Colonic mucosa (tissue), 4 donors: ENCODE measurements around the gene PISD. TPM values are rescaled to one million over a fixed set of nuclear protein-coding genes. Genes with fewer than 3 reads are reported as not detected.

Source experiments
- DNase-seq: peaks from one replicate; pipeline ENCODE4 v3.0.0-alpha.2; 2020
- H3K27ac ChIP-seq: fragments of 200-600 bp; one replicate; pipeline ENCODE4 v1.8.0; 2021
- H3K27me3 ChIP-seq: fragments of 200-600 bp; one replicate; pipeline ENCODE4 v1.8.0; 2021
- H3K36me3 ChIP-seq: fragments of 200-600 bp; one replicate; pipeline ENCODE4 v1.8.0; 2021
- H3K4me1 ChIP-seq: fragments of 200-600 bp; one replicate; pipeline ENCODE4 v1.8.0; 2021; ENCODE audit warnings: mild to moderate bottlenecking
- H3K4me3 ChIP-seq: fragments of 200-600 bp; one replicate; pipeline ENCODE4 v1.8.0; 2021
- H3K9ac ChIP-seq, 2 donors: one replicate each; pipeline ENCODE4 v1.7.0; 2013; ENCODE audit warnings: control low read depth in 2 of 2, low read depth in 2 of 2, low read length in 2 of 2
- H3K9me3 ChIP-seq: fragments of 200-600 bp; one replicate; pipeline ENCODE4 v1.8.0; 2021
- intact Hi-C: fragments of 100-400 bp; cut with DNase I; formaldehyde crosslinking; loops from one replicate; pipeline ENCODE4 v1.14.1; 2022
- microRNA-seq: library from miRNA; unstranded; fragments of <30 nt; microRNA quantifications from one replicate; pipeline ENCODE4, GENCODE V29; 2019
- total RNA-seq, 2 donors: library from RNA; stranded (reverse); fragmentation: NEBNext Ultra II Directional in 1 of 2; extraction: Animal tissue kit (Norgen Biotek cat#: 25700) in 1 of 2; gene quantifications; one replicate each; pipeline ENCODE4 v1.2.1, GENCODE V29; 2021
- TF ChIP-seq, protein P1 (sequence below): fragments of 200-600 bp; IDR thresholded peaks from one replicate; pipeline ENCODE4 v1.8.0; 2022; ENCODE audit warnings: antibody characterized with exemption, mild to moderate bottlenecking
- donor health status: healthy.
- donor health status: DM: no; HTN: no; CAD: no.
- donor health status: DM: no; HTN: no; CAD: no.

The PISD gene
- total RNA-seq, 2 donors from 2014 or later = 30.8 to 48.1 TPM

DNA sequence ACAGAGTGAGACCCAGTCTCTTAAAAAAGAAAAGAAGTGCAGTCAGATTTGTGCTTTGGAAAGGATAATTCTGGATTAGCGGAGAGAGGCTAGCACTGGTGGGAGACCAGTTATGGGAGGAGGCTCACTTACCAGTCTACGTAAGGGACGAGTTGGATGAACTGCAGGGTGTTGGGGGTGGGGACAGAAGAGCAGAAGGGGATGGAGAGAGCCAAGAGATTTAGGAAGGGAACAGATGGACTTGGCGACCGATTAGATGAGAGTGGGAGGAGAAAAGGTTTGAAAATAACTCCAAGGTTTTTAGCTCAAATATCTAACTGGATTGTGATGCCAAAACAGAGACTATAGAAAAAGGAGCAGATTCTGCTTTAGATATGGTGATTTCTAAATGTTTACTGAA is 84.3 kb downstream of the PISD start:
- H3K27ac ChIP-seq = no peak overlapping the region
- H3K4me3 ChIP-seq = no peak overlapping the region
- H3K27me3 ChIP-seq = no peaks in the 10 kb centered on the region
- TF ChIP-seq, protein P1, sequence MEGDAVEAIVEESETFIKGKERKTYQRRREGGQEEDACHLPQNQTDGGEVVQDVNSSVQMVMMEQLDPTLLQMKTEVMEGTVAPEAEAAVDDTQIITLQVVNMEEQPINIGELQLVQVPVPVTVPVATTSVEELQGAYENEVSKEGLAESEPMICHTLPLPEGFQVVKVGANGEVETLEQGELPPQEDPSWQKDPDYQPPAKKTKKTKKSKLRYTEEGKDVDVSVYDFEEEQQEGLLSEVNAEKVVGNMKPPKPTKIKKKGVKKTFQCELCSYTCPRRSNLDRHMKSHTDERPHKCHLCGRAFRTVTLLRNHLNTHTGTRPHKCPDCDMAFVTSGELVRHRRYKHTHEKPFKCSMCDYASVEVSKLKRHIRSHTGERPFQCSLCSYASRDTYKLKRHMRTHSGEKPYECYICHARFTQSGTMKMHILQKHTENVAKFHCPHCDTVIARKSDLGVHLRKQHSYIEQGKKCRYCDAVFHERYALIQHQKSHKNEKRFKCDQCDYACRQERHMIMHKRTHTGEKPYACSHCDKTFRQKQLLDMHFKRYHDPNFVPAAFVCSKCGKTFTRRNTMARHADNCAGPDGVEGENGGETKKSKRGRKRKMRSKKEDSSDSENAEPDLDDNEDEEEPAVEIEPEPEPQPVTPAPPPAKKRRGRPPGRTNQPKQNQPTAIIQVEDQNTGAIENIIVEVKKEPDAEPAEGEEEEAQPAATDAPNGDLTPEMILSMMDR = no peak
- peaks cover 3% of the 10 kb centered on the region for H3K36me3 ChIP-seq
- no peak overlapping the region for H3K9ac ChIP-seq
- no peaks in the 10 kb centered on the region for H3K9me3 ChIP-seq
- intact Hi-C loops = no loop called here
- H3K4me1 ChIP-seq = no peaks in the 10 kb centered on the region
- DNase-seq = no peak

DNA sequence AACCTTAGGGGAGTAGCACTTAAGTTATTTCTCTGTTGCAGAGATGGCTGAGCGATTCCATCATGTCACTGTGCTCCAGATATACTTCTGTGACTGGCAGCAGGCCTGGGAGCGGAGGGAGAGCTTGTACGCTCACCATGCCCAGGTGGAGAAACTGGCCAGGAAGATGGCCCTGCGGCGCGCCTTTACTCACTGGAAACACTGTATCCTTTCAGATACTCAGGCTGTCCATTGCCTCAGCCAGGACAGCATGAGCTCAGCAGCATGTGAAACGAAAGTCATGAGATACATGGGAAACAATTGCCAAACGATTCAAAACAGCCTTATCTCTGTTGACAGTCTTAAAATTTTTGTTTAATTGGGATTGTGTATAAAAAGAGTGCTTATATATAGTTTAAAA is 86.8 kb downstream of the PISD start:
- H3K4me1 ChIP-seq = no peaks in the 10 kb centered on the region
- no peak for DNase-seq
- no peaks in the 10 kb centered on the region for H3K27me3 ChIP-seq
- H3K27ac ChIP-seq = no peak overlapping the region
- H3K9me3 ChIP-seq = no peaks in the 10 kb centered on the region
- no peak overlapping the region for H3K4me3 ChIP-seq
- peaks cover 3% of the 10 kb centered on the region for H3K36me3 ChIP-seq
- intact Hi-C loops = no loop called here
- H3K9ac ChIP-seq = no peak overlapping the region
- TF ChIP-seq, protein P1 = no peak

DNA sequence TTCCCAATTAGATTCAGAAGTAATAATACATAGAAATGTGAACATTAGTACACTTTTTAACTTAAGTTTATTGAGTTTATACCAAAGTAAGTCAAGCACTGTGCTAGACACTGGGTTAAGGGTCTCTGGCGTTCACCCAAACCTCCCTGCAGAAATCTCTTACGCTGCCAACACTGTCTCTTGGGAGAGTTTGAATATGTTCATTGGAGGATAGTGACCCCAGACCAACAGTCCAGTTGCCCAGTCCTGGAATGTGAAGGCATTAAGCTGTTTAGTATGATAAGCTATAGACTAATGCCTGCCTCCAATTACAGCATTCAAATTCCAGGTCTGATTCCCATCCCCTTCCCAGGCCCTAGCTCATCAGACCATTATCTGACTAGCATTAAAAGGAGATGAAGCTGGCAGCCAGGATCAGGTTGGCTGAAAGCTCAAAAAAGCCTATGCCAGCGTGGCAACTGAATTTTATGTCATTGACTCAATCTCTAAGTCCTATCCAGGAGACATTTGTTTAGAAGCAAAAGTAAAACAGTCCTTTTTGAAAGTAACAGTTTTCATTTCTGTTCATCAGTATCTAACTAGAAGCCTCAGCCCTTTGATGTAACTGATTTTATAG is 87.9 kb downstream of the PISD start:
- Histone ChIP-seq H3K27ac (no peak overlapping the region), H3K27me3 (no peaks in the 10 kb centered on the region), H3K36me3 (peaks cover 3% of the 10 kb centered on the region), H3K4me1 (no peaks in the 10 kb centered on the region), H3K9ac (no peak overlapping the region), H3K9me3 (no peaks in the 10 kb centered on the region), H3K4me3 (no peak overlapping the region)
- intact Hi-C loops = no loop called here
- TF ChIP-seq, protein P1 = no peak
- no peak for DNase-seq

DNA sequence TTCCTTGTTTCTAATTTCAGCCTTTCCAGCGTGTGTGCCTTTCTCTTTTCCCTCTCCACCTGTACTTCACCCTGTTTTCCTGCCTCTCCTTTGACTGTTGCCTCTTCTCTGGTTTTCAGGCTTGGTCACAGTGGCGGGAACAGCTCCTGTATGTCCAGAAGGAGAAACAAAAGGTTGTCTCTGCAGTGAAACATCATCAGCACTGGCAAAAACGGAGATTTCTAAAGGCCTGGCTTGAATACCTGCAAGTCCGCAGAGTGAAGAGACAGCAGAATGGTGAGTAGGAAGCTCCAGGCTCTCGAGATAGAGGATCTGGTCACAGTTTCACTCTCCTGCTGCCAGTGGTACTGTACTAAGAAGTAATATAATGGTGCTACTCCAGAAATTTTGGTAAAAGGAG is 89.1 kb downstream of the PISD start:
- TF ChIP-seq, protein P1 = no peak
- Histone ChIP-seq H3K9me3 (no peaks in the 10 kb centered on the region), H3K27me3 (no peaks in the 10 kb centered on the region), H3K4me3 (no peak overlapping the region), H3K9ac (no peak overlapping the region), H3K36me3 (peaks cover 3% of the 10 kb centered on the region), H3K27ac (no peak overlapping the region), H3K4me1 (no peaks in the 10 kb centered on the region)
- intact Hi-C loops = no loop called here
- no peak for DNase-seq

DNA sequence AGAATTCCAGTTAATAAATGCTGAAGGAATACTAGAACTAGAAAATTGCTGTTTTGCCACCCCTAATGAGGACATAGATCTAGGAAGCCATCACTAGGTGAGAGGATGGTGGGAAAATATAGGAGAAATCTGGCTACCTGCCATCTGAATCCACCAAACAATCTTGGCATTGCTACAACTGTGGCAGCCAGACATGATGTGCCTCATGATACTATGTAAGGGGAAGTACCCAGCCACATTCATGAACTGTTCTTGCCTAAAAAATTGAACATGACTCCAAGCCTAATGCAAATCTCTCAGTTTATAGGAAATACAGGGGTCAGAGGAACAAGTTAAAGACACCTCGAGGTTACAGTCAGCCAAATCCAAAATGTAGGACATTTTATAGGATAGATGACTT is 92.9 kb downstream of the PISD start:
- no peak overlapping the region for H3K4me3 ChIP-seq
- H3K27ac ChIP-seq = no peak overlapping the region
- intact Hi-C loops = no loop called here

More for the DNA sequence above, 92.9 kb downstream of the PISD start:
- TF ChIP-seq, protein P1 = no peak
- Histone ChIP-seq H3K9me3 (no peaks in the 10 kb centered on the region), H3K27me3 (no peaks in the 10 kb centered on the region), H3K4me1 (no peaks in the 10 kb centered on the region), H3K9ac (no peak overlapping the region), H3K36me3 (peaks cover 2% of the 10 kb centered on the region)
- no peak for DNase-seq

Small RNA genes lying within 50 kb of the gene (microRNA-seq; reads per million reads assigned to microRNA genes)
- gene MIR7109 = not detected

Other genes with a start within 250 kb of the PISD start
- gene EIF4ENIF1, start 172.4 kb downstream of the PISD start, total RNA-seq = 10 to 100 TPM; 25.2 to 25.4 TPM
- gene SFI1, start 165.7 kb downstream of the PISD start, total RNA-seq = 10 to 100 TPM; 24.1 to 47.8 TPM
- 10 to 100 TPM; 58.2 to 74.6 TPM for gene PRR14L, start 87.9 kb upstream of the PISD start, total RNA-seq
- 10 to 100 TPM; 24.6 to 52.7 TPM for gene DEPDC5, start 91.8 kb upstream of the PISD start, total RNA-seq